ENCODE measurements around the gene EML6.

EML6 gene

DNA sequence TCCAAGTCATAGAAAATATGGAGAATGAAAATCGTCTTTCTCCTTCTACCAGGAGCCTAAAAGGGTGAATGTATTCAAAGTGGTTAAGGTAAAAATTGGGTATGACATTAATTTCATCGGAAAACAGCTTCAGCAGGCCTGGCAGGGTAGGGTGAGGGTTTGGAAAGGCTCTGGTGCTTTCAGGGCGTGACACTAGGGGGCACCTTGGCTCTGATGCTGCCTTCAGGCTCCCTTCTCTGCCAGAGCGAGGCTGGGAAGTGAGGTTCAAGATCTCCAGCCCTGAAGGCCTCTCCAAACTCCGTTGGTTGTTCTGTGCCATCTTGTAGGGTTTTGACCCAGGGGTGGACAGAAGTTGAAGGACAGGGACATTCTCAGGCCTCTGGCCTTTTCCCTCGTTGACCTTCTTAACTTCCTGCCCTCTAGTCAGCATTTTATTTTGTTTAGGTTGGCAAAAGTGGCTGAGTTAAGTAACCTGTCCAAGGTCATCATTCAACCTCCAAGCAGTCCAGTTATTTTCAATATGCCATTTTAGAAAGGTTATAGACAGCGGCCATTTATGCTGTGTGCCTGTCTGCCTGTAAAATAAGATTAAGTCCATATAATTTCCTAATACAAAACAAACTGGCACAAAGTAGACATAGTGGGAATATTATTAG is 40.3 kb downstream of the EML6 start:
- Histone ChIP-seq H3K36me3 (ENCODE audit: insufficient read depth, low read length) (no peaks in the 10 kb centered on the region), H3K9me3 (ENCODE audit: low read length) (no peaks in the 10 kb centered on the region), H3K9ac (ENCODE audit: low read length) (no peak overlapping the region), H3K27ac (ENCODE audit: low read depth, low read length) (no peak overlapping the region), H3K4me1 (ENCODE audit: insufficient read depth, low read length) (no peaks in the 10 kb centered on the region), H3K27me3 (ENCODE audit: control insufficient read depth in 1 of 2, insufficient read depth in 2 of 2, low read length in 2 of 2) (no peaks in the 10 kb centered on the region), H3K4me3 (ENCODE audit: low read depth in 1 of 2, low read length in 2 of 2) (no peak overlapping the region)

DNA sequence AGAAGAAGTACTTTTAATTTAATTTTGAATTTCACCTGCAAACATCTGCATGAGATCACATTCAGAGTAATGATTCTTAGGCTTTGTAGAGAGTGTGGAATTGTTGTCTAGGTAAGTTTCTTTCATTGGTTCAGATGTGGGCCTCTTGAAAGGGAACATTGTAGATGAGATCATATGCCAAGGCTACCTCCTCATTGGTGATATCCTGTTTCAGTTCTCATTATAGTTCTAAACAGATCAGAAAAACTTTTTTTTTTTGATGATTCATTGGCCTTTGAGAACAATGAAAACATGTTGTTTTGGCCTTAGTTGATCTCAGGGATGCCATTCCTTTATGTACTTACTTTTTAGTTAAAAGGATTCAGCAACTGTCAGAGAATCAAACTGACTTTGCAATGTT is 44.5 kb downstream of the EML6 start:
- Histone ChIP-seq H3K9ac (ENCODE audit: low read length) (no peak overlapping the region), H3K36me3 (ENCODE audit: insufficient read depth, low read length) (no peaks in the 10 kb centered on the region), H3K27me3 (ENCODE audit: control insufficient read depth in 1 of 2, insufficient read depth in 2 of 2, low read length in 2 of 2) (no peaks in the 10 kb centered on the region), H3K4me3 (ENCODE audit: low read depth in 1 of 2, low read length in 2 of 2) (no peak overlapping the region), H3K27ac (ENCODE audit: low read depth, low read length) (no peak overlapping the region), H3K9me3 (ENCODE audit: low read length) (no peaks in the 10 kb centered on the region), H3K4me1 (ENCODE audit: insufficient read depth, low read length) (no peaks in the 10 kb centered on the region)

DNA sequence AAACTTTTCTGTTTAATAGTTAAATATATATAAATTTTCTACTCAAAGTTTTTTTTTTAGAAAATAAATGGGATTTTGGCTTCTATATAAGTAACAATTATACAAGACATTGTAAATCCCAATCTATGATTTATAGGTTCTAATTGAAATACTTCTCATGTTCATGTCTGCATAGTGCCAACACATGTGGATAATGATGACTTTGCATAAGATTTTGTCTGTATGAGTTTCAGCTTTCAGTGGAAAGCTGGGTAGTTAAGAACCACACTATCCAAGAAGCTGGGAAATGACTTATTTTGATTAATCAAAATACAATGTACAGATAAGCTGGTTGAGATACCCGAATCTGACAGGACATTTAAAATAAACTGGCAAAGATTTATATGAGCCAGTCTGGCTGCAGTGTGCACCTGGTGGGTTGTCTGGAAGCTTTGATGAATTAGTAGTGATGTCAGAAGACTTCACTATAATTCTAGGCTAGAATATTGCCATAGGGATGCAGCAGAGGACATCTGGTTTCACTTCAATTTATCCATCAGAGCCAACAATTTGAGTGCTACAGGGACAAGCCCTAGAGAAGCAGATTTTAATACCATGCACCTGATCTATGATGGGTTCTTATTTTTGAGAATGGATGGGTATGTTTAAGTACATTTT is 45.4 kb downstream of the EML6 start:
- Histone ChIP-seq H3K9me3 (ENCODE audit: low read length) (no peaks in the 10 kb centered on the region), H3K27me3 (ENCODE audit: control insufficient read depth in 1 of 2, insufficient read depth in 2 of 2, low read length in 2 of 2) (no peaks in the 10 kb centered on the region), H3K9ac (ENCODE audit: low read length) (no peak overlapping the region), H3K27ac (ENCODE audit: low read depth, low read length) (no peak overlapping the region), H3K36me3 (ENCODE audit: insufficient read depth, low read length) (no peaks in the 10 kb centered on the region), H3K4me1 (ENCODE audit: insufficient read depth, low read length) (no peaks in the 10 kb centered on the region), H3K4me3 (ENCODE audit: low read depth in 1 of 2, low read length in 2 of 2) (no peak overlapping the region)

DNA sequence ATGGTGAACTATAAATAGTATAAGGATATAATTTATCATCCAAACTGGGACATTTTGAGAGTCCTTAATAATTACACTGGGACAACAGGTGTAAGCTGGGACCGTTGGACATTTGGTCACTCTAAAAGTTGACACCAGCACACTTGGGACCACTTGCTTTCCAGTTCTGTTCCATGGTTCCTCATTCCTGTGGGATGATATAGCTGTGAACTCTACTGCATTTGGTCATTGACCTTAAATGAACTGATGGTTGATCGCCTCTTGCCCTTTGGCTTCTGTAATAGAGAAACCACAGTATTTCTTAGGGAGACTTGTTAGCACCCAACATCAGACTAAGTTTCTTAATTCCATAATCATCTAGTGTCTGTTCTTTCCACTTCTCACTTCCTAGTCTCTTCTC is 46.7 kb downstream of the EML6 start:
- Histone ChIP-seq H3K4me3 (ENCODE audit: low read depth in 1 of 2, low read length in 2 of 2) (no peak overlapping the region), H3K36me3 (ENCODE audit: insufficient read depth, low read length) (no peaks in the 10 kb centered on the region), H3K9ac (ENCODE audit: low read length) (no peak overlapping the region), H3K27ac (ENCODE audit: low read depth, low read length) (no peak overlapping the region), H3K9me3 (ENCODE audit: low read length) (peaks cover under 1% of the 10 kb centered on the region), H3K27me3 (ENCODE audit: control insufficient read depth in 1 of 2, insufficient read depth in 2 of 2, low read length in 2 of 2) (no peaks in the 10 kb centered on the region), H3K4me1 (ENCODE audit: insufficient read depth, low read length) (no peaks in the 10 kb centered on the region)

DNA sequence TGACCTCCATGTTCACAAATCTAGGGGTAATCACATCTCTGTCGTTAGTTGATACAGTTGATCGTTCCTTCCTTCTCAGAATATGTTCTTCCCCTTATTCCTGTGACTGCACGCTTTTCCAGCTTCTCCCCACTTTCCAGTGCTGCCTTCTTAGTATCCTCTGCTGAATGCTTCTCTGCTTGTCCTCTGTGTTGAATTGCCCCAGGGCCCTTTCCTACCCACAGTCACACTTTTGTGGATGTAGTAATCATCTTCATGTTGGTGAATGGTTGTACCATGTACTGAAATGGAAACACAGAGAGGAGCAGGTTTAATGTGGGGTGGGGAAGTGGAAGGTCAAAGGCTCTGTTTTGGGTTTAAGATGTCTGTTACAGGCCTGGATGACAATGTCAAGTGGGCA is 47.2 kb downstream of the EML6 start:
- Histone ChIP-seq H3K4me1 (ENCODE audit: insufficient read depth, low read length) (no peaks in the 10 kb centered on the region), H3K27ac (ENCODE audit: low read depth, low read length) (no peak overlapping the region), H3K4me3 (ENCODE audit: low read depth in 1 of 2, low read length in 2 of 2) (no peak overlapping the region), H3K9ac (ENCODE audit: low read length) (no peak overlapping the region), H3K36me3 (ENCODE audit: insufficient read depth, low read length) (no peaks in the 10 kb centered on the region), H3K27me3 (ENCODE audit: control insufficient read depth in 1 of 2, insufficient read depth in 2 of 2, low read length in 2 of 2) (no peaks in the 10 kb centered on the region), H3K9me3 (ENCODE audit: low read length) (peaks cover 5% of the 10 kb centered on the region)

DNA sequence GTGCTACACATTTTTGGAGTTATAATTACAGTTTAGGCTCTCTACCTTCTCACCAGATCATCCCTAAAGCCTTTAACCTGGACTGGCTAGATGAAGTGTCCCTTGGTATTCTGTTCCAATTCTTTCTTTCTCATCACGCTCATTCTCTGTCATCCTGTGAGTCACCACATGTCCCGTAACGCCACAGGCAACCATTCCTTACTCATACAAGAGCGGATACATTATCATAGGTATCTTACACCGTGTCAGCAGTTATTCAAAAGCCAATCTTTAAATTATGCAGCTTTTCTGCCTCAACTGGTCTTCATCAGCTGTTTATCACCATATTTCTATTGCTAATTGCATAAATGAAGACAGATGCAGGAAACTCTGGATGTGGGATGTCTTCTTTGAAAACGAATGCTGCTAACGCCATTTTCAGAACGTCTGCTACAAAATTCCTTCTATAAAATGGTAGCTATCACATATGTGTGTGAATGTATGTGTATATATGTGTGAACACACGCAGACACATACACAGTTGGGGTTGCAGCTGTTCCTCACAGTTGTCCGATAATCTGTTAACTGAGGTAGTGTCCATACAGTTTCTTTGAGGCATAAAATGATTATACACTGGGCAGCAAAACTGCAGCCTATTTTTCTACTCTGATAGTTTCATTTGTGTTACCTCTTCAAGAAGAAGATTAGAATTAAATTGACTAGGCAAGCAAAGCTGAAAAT is 47.9 kb downstream of the EML6 start:
- Histone ChIP-seq H3K4me1 (ENCODE audit: insufficient read depth, low read length) (no peaks in the 10 kb centered on the region), H3K27ac (ENCODE audit: low read depth, low read length) (no peak overlapping the region), H3K36me3 (ENCODE audit: insufficient read depth, low read length) (no peaks in the 10 kb centered on the region), H3K9me3 (ENCODE audit: low read length) (peaks cover 5% of the 10 kb centered on the region), H3K27me3 (ENCODE audit: control insufficient read depth in 1 of 2, insufficient read depth in 2 of 2, low read length in 2 of 2) (no peaks in the 10 kb centered on the region), H3K9ac (ENCODE audit: low read length) (no peak overlapping the region), H3K4me3 (ENCODE audit: low read depth in 1 of 2, low read length in 2 of 2) (no peak overlapping the region)

DNA sequence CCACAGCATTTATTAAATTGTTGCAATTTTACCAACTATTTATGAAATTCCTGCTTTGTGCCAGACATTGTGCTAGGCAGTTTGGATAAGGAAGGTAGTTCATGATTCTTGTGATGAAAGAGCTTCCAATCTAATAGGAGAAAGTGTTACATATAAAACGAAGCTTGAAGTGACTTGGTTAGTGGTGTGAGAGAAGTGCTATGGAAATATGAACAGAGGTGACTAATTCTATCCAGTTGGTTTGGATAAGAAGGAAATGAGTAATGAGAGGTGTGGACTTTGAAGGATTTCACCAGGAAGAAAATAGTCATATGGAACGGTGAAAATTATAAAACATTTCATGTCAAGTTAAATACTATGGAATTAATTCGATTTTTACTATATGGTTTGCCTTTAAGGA is 48.6 kb downstream of the EML6 start:
- no peak overlapping the region for H3K9ac ChIP-seq (ENCODE audit: low read length)
- H3K27ac ChIP-seq (ENCODE audit: low read depth, low read length), result no peak overlapping the region
- H3K9me3 ChIP-seq (ENCODE audit: low read length), result peaks cover 5% of the 10 kb centered on the region
- H3K27me3 ChIP-seq (ENCODE audit: control insufficient read depth in 1 of 2, insufficient read depth in 2 of 2, low read length in 2 of 2), result no peaks in the 10 kb centered on the region
- no peak overlapping the region for H3K4me3 ChIP-seq (ENCODE audit: low read depth in 1 of 2, low read length in 2 of 2)
- H3K4me1 ChIP-seq (ENCODE audit: insufficient read depth, low read length), result no peaks in the 10 kb centered on the region
- no peaks in the 10 kb centered on the region for H3K36me3 ChIP-seq (ENCODE audit: insufficient read depth, low read length)

DNA sequence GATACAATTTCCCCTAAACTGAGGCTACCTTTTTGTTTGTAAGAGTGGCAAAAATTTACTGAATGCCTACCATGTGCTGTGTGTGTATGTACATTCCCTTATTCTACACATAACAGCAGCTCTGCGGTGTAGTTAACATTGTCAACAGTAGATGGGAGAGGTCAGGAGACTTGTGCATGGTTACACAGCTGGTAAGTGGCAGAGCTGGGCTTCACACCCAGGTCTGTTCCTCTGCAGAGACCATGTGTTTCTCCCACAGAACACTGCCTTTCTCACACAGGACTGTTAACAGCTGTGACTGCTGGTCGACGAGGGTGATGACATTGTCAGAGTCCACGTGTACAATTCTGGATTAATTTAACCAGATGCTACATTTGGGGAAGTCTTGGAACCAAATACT is 49.1 kb downstream of the EML6 start:
- Histone ChIP-seq H3K4me1 (ENCODE audit: insufficient read depth, low read length) (no peaks in the 10 kb centered on the region), H3K27ac (ENCODE audit: low read depth, low read length) (no peak overlapping the region), H3K4me3 (ENCODE audit: low read depth in 1 of 2, low read length in 2 of 2) (no peak overlapping the region), H3K36me3 (ENCODE audit: insufficient read depth, low read length) (no peaks in the 10 kb centered on the region), H3K9me3 (ENCODE audit: low read length) (peaks cover 5% of the 10 kb centered on the region), H3K9ac (ENCODE audit: low read length) (no peak overlapping the region), H3K27me3 (ENCODE audit: control insufficient read depth in 1 of 2, insufficient read depth in 2 of 2, low read length in 2 of 2) (no peaks in the 10 kb centered on the region)

DNA sequence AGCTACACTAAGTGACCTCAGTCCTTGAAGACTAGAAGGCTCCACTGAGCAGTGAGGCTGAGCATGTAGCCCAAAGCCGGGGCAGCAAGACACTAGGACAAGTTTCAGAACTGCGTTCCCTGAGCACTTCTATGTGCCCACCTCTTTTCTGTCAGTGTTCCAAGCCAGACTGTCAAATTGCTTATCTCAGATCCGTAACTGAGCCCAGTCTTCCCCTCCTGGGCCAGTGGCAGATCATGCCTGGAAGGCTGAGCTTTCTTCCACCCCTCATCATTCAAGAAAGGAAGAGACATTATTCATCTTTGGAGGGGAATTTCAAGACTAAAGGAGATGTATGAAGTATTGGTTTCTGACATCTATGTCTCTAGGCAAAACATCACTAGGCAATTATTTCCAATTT is 49.8 kb downstream of the EML6 start:
- H3K9me3 ChIP-seq (ENCODE audit: low read length), result peaks cover 5% of the 10 kb centered on the region

DNA sequence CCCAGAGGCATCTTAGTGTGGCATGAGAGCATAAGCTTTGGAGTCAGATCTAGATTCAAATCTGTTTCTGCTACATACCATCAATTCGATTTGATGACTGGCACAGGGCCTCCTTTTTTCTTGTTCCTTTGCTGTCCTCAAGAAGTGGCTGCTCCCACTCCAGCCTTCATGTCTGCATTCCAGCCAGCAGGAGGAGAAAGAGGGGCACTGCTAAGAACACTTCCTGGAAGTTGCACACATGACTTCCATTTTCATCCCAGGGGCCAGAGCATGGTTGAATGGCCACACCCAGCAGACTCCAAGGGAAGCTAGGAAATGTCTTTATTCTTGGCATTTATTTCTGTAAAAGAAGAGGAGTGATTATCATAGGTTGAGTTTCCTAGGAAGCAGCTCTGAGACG is 50.4 kb downstream of the EML6 start:
- Histone ChIP-seq H3K27me3 (ENCODE audit: control insufficient read depth in 1 of 2, insufficient read depth in 2 of 2, low read length in 2 of 2) (no peaks in the 10 kb centered on the region), H3K27ac (ENCODE audit: low read depth, low read length) (no peak overlapping the region), H3K4me3 (ENCODE audit: low read depth in 1 of 2, low read length in 2 of 2) (no peak overlapping the region), H3K4me1 (ENCODE audit: insufficient read depth, low read length) (no peaks in the 10 kb centered on the region), H3K9me3 (ENCODE audit: low read length) (peaks cover 5% of the 10 kb centered on the region), H3K36me3 (ENCODE audit: insufficient read depth, low read length) (no peaks in the 10 kb centered on the region), H3K9ac (ENCODE audit: low read length) (no peak overlapping the region)

More for the DNA sequence above, 49.8 kb downstream of the EML6 start:
- no peaks in the 10 kb centered on the region for H3K36me3 ChIP-seq (ENCODE audit: insufficient read depth, low read length)
- no peak overlapping the region for H3K27ac ChIP-seq (ENCODE audit: low read depth, low read length)
- no peaks in the 10 kb centered on the region for H3K27me3 ChIP-seq (ENCODE audit: control insufficient read depth in 1 of 2, insufficient read depth in 2 of 2, low read length in 2 of 2)
- no peaks in the 10 kb centered on the region for H3K4me1 ChIP-seq (ENCODE audit: insufficient read depth, low read length)
- H3K9ac ChIP-seq (ENCODE audit: low read length), result no peak overlapping the region
- no peak overlapping the region for H3K4me3 ChIP-seq (ENCODE audit: low read depth in 1 of 2, low read length in 2 of 2)

DNA sequence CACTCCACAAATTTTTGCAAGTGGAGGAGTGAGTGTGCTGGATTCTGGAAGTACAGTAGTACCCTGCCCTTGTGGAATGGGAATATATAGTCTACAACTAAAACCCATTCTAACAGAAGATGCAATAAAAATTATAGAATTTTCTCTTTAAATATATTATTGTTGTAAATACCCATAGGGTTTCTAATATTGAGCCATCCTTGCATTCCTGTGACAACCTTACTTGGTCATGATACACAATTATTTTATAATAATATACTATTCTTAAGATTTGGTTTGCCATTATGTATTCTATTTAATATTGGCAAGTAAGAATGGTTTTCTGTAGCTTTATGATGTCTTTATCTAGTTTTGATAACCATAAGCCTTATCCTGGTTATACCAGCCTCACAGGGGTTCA is 52.2 kb downstream of the EML6 start:
- peaks cover 5% of the 10 kb centered on the region for H3K9me3 ChIP-seq (ENCODE audit: low read length)
- no peaks in the 10 kb centered on the region for H3K4me1 ChIP-seq (ENCODE audit: insufficient read depth, low read length)
- H3K36me3 ChIP-seq (ENCODE audit: insufficient read depth, low read length), result no peaks in the 10 kb centered on the region
- no peak overlapping the region for H3K27ac ChIP-seq (ENCODE audit: low read depth, low read length)
- H3K27me3 ChIP-seq (ENCODE audit: control insufficient read depth in 1 of 2, insufficient read depth in 2 of 2, low read length in 2 of 2), result no peaks in the 10 kb centered on the region
- H3K9ac ChIP-seq (ENCODE audit: low read length), result no peak overlapping the region
- no peak overlapping the region for H3K4me3 ChIP-seq (ENCODE audit: low read depth in 1 of 2, low read length in 2 of 2)
